Measurements from ENCODE around the gene CC2D2A. TPM values are rescaled to one million over a fixed set of nuclear protein-coding genes. Genes with fewer than 3 reads are reported as not detected.

Gene CC2D2A
- total RNA-seq, 1 donor from 2014 or later, result 22.3 TPM

GRCh38 chr4:15466596-15466995 lies 3.1 kb upstream of the CC2D2A start:
- no peak for DNase-seq (ENCODE audit: low read depth)

- peak; percentile 40 for DNase-seq (ENCODE audit: low read depth)
Observed at GRCh38 chr4:15470128-15470475, 420 bp downstream of the CC2D2A start.

- peak; percentile 70 for DNase-seq (ENCODE audit: low read depth)
Observed at GRCh38 chr4:15476396-15476795, 6.7 kb downstream of the CC2D2A start.

GRCh38 chr4:15478724-15479088 lies 9.0 kb downstream of the CC2D2A start:
- DNase-seq (ENCODE audit: low read depth), result no peak

- DNase-seq (ENCODE audit: low read depth), result peak; percentile 86
Observed at GRCh38 chr4:15479089-15479912, 9.6 kb downstream of the CC2D2A start.

- DNase-seq (ENCODE audit: low read depth), result no peak
Observed at GRCh38 chr4:15479913-15480185, 10.2 kb downstream of the CC2D2A start.

- DNase-seq (ENCODE audit: low read depth), result peak; percentile 16
Observed at GRCh38 chr4:15481961-15482745, 12.5 kb downstream of the CC2D2A start.

- no peak for DNase-seq (ENCODE audit: low read depth)
Observed at GRCh38 chr4:15482842-15483241, 13.2 kb downstream of the CC2D2A start.

GRCh38 chr4:15488136-15488535 lies 18.5 kb downstream of the CC2D2A start:
- no peak for DNase-seq (ENCODE audit: low read depth)

- no peak for DNase-seq (ENCODE audit: low read depth)
Observed at GRCh38 chr4:15488658-15489470, 19.2 kb downstream of the CC2D2A start.

GRCh38 chr4:15489551-15489950 lies 19.9 kb downstream of the CC2D2A start:
- no peak for DNase-seq (ENCODE audit: low read depth)

- no peak for DNase-seq (ENCODE audit: low read depth)
Observed at GRCh38 chr4:15493411-15493810, 23.7 kb downstream of the CC2D2A start.

- DNase-seq (ENCODE audit: low read depth), result no peak
Observed at GRCh38 chr4:15495621-15496020, 25.9 kb downstream of the CC2D2A start.

- no peak for DNase-seq (ENCODE audit: low read depth)
Observed at GRCh38 chr4:15498356-15498755, 28.7 kb downstream of the CC2D2A start.

GRCh38 chr4:15500701-15501100 lies 31.0 kb downstream of the CC2D2A start:
- no peak for DNase-seq (ENCODE audit: low read depth)

GRCh38 chr4:15501941-15502340 lies 32.3 kb downstream of the CC2D2A start:
- DNase-seq (ENCODE audit: low read depth), result no peak

- no peak for DNase-seq (ENCODE audit: low read depth)
Observed at GRCh38 chr4:15502384-15502783, 32.7 kb downstream of the CC2D2A start.

GRCh38 chr4:15504041-15504440 lies 34.4 kb downstream of the CC2D2A start:
- DNase-seq (ENCODE audit: low read depth), result peak; percentile 51

- DNase-seq (ENCODE audit: low read depth), result peak; percentile 64
Observed at GRCh38 chr4:15506464-15506863, 36.8 kb downstream of the CC2D2A start.

GRCh38 chr4:15507679-15508078 lies 38.0 kb downstream of the CC2D2A start:
- DNase-seq (ENCODE audit: low read depth), result no peak

GRCh38 chr4:15510961-15511360 lies 41.3 kb downstream of the CC2D2A start:
- DNase-seq (ENCODE audit: low read depth), result no peak

GRCh38 chr4:15513545-15513944 lies 43.9 kb downstream of the CC2D2A start:
- DNase-seq (ENCODE audit: low read depth), result no peak

GRCh38 chr4:15515106-15515505 lies 45.4 kb downstream of the CC2D2A start:
- DNase-seq (ENCODE audit: low read depth), result no peak
